Activated effector memory CD4-positive, alpha-beta T cell treated with Interleukin-2 at 50 U/mL for 16 hours (primary cell): ENCODE data around the gene PAGR1.
"Not testable (repeated sequence)": the region's sequence is repeated elsewhere in the genome, so short reads cannot be mapped to it uniquely, and the experiment has no call there.

Experiments used
- DNase-seq: peaks from one replicate; pipeline ENCODE4 v3.0.0-alpha.2; 2020

The PAGR1 gene

GRCh38 chr16:29793153-29793552 lies 22.8 kb upstream of the PAGR1 start:
- DNase-seq: not testable (repeated sequence)

- no peak for DNase-seq
These were observed 21.7 kb upstream of the PAGR1 start for GRCh38 chr16:29794231-29794710.

GRCh38 chr16:29802416-29802935 lies 13.5 kb upstream of the PAGR1 start:
- DNase-seq: no peak

- DNase-seq: no peak
These were observed 11.9 kb upstream of the PAGR1 start for GRCh38 chr16:29804020-29804419.

- DNase-seq: no peak
These were observed 11.3 kb upstream of the PAGR1 start for GRCh38 chr16:29804455-29805231.

- peak; percentile 98 for DNase-seq
These were observed 10.5 kb upstream of the PAGR1 start for GRCh38 chr16:29805232-29806098.

- DNase-seq: no peak
These were observed 9.8 kb upstream of the PAGR1 start, which contains the start of gene MAZ for GRCh38 chr16:29806099-29806579. Gene MAZ, plus strand, starts transcription at chr16:29806529. Its CDS starts 173 bp downstream, at chr16:29806702.

- DNase-seq: peak; percentile 40
These were observed 9.1 kb upstream of the PAGR1 start for GRCh38 chr16:29806641-29807425.

- peak; percentile 80 for DNase-seq
These were observed 8.3 kb upstream of the PAGR1 start for GRCh38 chr16:29807426-29808218.

- DNase-seq: no peak
These were observed 7.6 kb upstream of the PAGR1 start for GRCh38 chr16:29808219-29808900.

GRCh38 chr16:29809031-29809747 lies 6.8 kb upstream of the PAGR1 start:
- no peak for DNase-seq

GRCh38 chr16:29809850-29810698 lies 5.9 kb upstream of the PAGR1 start:
- no peak for DNase-seq

- DNase-seq: no peak
These were observed 5.2 kb upstream of the PAGR1 start for GRCh38 chr16:29810699-29811169.

GRCh38 chr16:29811170-29811895 lies 4.6 kb upstream of the PAGR1 start:
- peak; percentile 52 for DNase-seq

GRCh38 chr16:29811896-29812665 lies 3.9 kb upstream of the PAGR1 start, which contains the start of gene PRRT2:
Gene PRRT2, plus strand, starts transcription at chr16:29812193. Its CDS starts 862 bp downstream, at chr16:29813055.
- peak; percentile 18 for DNase-seq

GRCh38 chr16:29812754-29813643 lies 3.0 kb upstream of the PAGR1 start:
- DNase-seq: no peak
